ENCODE measurements around the gene TTC7B.
"Not testable (repeated sequence)": the region's sequence is repeated elsewhere in the genome, so short reads cannot be mapped to it uniquely, and the experiment has no call there.

Gene TTC7B, protein sequence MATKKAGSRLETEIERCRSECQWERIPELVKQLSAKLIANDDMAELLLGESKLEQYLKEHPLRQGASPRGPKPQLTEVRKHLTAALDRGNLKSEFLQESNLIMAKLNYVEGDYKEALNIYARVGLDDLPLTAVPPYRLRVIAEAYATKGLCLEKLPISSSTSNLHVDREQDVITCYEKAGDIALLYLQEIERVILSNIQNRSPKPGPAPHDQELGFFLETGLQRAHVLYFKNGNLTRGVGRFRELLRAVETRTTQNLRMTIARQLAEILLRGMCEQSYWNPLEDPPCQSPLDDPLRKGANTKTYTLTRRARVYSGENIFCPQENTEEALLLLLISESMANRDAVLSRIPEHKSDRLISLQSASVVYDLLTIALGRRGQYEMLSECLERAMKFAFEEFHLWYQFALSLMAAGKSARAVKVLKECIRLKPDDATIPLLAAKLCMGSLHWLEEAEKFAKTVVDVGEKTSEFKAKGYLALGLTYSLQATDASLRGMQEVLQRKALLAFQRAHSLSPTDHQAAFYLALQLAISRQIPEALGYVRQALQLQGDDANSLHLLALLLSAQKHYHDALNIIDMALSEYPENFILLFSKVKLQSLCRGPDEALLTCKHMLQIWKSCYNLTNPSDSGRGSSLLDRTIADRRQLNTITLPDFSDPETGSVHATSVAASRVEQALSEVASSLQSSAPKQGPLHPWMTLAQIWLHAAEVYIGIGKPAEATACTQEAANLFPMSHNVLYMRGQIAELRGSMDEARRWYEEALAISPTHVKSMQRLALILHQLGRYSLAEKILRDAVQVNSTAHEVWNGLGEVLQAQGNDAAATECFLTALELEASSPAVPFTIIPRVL

DNA sequence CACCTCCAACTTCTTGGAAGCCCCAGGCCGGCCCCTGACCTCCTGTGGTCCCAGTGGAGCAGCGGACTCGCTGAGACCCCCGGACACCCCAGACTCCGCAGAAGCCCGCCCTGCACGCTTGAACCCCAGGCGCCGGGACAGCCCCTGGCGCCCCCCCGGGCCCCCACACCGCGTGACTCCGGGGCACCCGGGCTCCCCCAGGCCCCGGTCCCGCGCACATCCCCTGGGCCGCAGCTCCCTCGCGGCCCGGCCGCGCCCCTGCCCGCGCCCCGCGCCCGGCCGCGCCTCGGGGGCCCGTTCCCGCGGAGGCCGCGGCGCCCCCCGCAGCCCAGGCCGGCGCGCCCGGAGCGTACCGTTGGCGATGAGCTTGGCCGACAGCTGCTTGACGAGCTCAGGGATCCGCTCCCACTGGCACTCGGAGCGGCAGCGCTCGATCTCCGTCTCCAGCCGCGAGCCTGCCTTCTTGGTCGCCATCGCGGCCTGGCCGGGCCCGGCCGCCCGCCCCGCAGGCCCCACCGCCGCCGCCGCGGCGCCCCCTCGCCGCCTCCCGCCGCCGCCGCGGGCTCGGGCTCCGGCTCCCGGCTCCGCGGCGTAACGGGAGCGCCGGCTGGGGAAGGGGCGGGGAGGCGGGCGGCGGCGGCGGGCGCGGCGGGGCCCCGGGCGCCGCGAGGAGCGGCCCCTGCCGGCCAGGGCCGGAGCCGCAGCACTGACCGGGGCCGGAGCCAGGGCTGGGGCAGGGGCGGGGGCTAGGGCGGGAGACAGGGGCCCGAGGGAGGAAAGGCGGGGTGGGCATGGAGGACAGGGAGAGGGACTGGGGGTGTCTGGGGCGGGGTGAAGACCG, at the start of gene TTC7B:
TTC7B (minus strand) TSS at position 609 of the 841 bp plus-strand sequence; CDS start at position 474, 135 bp downstream.
- peak in 3 of 14 donors; percentile 39 to 57 (median 42) for DNase-seq

DNA sequence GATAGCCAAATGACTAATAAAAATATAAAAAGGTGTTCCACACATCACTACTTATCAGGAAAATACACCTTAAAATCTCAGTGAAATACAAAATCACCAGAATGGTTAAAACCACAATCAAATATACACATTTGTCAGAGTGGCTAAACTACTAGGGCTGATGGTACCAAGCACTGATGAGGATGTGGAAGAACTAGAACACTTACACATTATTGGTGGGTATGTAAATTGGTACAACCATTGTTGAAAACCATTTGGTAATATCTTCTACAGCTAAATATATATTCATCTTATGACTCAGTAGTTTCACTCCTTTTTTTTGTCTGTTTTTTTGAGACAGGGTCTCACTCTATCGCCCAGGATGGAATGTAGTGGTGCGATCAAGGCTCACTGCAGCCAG, 48.5 kb upstream of the TTC7B start:
- no peak for DNase-seq

DNA sequence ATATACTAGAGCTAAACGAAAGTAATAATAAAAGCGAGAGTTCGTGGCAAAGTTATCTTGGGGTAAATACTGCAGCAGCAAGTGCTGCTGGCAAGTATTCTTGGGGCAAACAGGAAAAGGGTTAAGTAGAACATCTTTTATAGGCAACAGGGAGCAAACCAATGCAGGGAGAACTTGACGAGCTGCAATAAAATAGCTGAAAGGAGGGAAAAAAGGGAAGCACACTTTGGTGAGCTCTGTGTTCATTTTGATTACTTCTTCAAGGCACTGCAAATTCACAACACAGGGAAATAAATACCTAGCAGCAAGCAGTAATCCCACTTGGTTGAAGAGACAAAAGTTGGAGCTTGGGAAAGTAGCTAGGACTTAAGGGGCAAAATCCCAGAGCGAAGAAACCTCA, 42.3 kb upstream of the TTC7B start:
- DNase-seq: no peak

DNA sequence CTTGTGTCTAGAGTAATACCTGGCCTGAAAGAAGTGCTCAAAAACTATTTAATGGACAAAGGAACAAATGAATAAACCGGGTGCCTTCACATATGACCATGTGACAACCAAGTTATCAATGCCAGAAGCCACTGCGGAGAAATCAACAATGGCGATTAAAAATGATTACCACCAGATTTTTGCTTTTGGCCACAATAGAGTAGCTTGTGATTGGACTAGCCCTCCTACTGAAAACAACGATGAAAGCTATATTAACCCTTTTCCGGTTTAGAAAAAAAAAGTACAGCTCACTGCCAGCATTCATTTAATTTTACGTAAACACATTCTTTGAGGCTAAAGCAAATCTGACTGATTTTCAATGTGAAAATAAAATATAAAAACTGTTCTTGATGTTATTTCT, 41.6 kb upstream of the TTC7B start:
- DNase-seq: no peak

DNA sequence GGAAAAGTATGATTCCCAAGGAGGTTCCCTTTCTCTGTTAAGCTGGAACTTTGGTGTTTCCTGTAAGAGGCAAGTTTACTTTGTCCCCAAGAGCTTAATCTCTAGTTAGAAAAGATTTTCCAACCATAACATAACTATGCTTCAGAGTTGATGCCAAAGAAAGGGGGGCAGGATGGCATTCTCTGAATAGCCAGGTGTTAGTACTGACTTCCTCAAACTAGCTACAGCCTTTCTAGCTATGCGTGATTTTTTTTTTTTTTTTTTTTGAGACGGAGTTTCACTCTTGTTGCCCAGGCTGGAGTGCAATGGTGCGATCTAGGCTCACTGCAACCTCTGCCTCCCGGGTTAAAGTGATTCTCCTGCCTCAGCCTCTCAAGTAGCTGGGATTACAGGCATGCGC, 39.9 kb upstream of the TTC7B start:
- not testable (repeated sequence) for DNase-seq

DNA sequence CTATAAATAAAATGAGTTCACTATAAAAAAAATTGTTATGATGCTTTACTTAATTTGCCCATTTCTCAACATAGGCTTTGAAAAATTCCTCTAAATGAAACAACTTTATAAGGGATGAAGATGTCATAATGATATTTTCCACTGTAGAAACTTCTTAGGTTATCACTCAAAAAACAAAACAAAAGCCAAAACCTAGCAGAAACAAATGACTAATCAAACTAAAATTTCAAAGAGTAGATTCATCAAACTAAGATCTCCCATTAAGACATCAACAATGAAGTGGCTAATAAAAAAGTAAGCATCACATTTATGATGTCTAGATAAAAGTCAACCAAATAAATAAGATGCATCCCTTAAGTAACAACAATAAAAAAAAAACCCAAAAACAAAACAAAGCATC, 36.9 kb upstream of the TTC7B start:
- no peak for DNase-seq

DNA sequence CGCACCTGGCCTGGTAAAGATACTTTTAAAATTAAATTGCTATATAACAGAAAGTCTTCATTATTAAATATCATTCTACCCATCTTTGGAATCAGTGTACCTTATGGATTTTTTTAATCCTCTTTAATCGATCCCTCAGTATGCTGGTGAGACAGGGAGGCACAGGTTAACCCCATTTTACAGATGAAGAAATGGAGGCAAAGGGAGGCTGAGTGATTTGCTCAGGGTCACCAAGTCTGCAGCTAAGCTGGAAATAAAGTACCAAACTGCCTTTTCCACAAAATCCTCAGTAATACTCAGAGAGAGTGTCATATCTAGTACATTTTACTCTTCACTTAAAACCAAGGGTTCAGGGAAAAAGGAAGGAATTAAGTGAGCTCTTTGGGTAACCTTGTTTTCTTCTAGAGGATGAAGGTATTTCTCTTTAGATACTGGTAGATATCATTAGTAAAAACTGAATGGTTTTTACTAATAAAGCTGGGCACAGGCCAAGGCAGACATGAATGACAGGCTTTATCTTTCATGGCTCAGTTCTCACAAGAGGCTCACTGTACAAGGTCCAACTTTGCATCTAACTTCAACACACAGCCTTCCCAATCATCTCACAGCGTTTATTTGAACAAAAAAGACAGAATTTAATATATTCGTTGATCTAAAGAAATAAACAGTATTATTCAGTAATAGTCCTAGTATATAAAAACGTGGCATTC, 35.3 kb upstream of the TTC7B start:
- DNase-seq: no peak

DNA sequence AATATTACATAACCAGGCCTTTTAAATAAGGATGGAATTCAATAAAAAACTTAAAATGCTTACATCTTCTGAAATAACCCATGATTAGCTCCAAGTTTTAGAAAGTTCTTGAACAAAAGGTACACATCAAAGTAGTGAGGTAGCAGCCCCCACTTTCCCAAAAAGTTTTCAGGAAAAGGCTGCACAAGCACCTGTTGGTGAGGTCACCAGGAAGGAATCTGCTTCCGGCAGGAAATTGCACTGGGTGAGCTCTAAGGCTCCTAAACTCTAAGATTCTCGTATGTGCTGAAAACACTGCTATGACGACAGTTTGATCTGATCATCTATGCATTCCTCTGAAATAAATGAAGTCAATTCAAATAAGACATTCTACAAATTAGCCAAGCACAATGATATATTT, 34.3 kb upstream of the TTC7B start:
- no peak for DNase-seq

DNA sequence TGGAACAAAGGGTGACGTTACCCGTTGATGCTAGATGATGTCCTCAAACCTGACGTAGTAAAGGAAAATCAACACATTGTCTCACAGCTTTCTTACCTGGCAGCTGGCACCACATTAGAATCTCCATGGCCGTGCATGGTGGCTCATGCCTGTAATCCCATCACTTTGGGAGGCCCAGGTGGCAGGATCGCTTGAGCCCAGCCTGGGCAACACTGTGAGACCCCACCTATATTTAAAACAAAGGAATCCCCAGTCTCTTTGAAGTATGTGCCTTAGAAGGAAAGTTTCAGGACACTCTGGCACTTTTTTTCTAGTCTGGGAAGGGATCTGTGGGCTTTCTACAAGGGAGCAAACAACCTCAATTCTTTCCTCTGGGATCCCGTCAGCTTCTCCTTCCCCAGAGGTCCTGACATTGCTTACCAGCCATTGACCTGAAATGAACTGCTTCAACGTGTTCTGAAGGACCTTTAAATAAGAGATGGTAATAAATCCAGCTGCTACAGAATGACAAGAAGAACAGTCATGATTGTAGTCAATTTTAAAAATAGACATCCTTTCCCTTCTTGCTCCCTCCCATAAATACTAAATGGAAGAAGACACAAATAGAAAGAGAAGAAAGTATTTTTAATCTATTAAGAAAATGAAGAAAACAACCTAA, 33.7 kb upstream of the TTC7B start:
- no peak for DNase-seq

DNA sequence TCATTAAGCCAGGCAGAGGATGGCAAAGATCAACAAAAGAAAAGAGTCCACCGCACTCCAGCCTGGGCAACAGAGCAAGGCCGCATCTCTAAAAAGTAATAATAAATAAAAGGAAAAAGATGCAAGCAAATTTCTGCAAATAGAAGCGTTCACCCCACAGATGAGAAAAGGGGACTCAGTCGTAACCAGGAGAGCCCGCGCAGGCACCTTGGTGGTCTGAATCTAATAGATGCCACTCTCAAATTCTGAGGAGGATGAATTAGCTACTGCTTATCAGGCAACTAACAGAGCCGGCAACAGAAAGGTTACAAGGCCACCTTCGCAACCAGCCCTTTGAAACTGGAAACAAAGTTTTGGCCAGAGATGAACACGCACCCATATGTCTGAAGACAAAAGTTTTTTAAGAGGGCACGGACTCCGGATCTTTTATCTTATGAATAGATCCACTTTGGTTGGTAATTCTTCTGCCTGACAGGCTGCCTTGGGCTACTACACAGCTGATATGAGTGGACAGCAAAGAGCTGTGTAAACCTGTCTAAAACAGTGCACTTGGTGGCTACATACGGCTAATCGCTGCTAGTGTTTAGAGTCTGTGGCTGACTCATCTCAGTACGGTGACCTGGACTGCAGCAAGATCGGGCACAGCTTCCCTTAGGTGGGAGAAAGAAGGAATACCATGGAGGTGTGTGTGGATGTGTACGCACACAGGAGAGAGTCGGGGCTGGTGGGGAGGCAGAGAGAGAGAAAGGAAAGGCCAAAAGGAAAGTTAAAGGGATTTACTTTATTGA, 32.9 kb upstream of the TTC7B start:
- no peak for DNase-seq

DNA sequence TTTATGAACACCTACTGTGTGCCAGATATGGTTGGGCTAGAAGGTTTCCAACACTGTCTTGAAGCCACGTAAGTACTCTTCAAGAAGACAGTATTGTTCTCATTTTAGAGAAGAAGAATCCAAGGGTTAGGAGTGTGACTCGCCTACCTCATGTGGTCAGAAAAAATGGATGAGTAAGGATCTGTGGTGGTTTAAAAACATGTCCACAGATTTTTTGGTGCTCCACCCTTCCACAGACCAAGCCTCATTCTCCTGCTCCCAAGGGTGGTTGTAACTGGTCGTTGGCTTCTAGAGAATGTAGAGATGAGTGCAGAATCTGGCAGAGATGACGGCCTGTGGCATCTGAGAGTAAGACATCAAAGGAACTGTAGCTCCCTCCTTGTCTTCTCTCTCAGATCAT, 30.3 kb upstream of the TTC7B start:
- no peak for DNase-seq

DNA sequence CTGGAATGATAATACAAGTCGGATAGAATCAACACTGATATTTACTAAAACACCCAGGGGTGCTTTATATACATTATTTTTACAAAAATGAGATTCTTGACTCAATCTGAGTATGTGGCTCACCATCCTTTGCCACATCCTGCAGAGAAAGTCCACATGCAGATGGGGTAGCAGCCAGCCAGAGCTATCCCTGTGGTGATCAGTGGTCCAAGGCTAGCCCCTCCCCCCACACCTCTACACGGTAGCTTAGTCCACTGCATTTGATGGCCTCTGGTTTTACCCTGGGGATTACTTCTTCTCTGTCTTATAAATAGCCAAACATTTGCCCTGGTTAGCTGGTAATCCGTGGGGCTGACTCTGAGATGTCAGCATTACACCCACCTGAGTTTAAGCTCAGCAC, 28.1 kb upstream of the TTC7B start:
- no peak for DNase-seq

DNA sequence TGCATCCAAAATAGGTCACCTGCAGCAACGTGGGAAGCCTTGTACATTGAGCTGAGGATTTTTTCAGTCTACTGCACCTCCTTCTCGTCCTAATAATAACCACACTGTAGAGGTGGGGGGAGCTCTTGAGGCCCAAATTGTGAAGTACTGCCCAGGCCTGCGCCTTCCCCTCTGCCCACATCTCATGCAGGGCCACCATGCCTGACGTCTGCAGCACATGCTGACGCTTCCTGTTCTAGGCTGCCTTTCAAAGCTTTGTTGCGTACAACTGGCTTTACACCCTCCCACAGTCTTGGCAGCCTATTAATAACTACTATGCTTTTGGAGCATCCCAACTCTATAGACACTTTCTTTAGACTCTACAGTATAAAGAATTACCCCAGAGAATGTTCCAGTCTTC, 26.5 kb upstream of the TTC7B start:
- DNase-seq: no peak

DNA sequence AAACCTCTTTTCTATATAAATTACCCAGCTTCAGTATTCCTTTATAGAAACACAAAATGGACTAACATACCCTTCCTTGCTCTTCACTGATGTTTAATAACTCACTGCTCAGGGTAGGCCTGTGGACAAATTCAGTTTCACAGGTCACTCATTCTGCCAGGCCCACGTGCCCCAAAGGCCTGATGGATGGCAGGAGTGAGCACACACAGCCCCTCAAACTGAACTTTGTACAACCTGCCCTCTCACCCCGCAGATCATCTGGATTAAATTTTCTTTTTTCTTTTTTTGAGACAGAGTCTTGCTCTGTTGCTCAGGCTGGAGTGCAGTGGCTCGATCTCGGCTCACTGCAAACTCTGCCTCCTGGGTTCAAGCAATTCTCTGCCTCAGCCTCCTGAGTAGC, 24.4 kb upstream of the TTC7B start:
- DNase-seq: not testable (repeated sequence)

DNA sequence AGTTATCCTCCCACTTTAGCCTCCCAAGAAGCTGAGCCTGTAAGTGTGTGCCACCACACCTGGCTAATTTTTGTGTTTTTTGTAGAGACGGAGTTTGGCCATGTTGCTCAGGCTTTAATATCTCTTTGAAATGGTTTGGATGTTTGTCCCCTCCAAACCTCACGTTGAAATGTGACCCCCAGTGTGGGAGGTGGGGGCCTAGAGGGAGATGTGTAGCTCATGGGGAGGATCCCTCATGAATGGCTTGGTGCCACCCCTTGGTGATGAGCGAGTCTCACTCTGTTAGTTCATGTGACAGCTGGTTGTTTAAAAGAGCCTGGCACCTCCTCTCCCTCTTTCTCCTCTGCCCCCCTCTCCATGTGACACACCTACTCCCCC, 23.6 kb upstream of the TTC7B start:
- no peak for DNase-seq

DNA sequence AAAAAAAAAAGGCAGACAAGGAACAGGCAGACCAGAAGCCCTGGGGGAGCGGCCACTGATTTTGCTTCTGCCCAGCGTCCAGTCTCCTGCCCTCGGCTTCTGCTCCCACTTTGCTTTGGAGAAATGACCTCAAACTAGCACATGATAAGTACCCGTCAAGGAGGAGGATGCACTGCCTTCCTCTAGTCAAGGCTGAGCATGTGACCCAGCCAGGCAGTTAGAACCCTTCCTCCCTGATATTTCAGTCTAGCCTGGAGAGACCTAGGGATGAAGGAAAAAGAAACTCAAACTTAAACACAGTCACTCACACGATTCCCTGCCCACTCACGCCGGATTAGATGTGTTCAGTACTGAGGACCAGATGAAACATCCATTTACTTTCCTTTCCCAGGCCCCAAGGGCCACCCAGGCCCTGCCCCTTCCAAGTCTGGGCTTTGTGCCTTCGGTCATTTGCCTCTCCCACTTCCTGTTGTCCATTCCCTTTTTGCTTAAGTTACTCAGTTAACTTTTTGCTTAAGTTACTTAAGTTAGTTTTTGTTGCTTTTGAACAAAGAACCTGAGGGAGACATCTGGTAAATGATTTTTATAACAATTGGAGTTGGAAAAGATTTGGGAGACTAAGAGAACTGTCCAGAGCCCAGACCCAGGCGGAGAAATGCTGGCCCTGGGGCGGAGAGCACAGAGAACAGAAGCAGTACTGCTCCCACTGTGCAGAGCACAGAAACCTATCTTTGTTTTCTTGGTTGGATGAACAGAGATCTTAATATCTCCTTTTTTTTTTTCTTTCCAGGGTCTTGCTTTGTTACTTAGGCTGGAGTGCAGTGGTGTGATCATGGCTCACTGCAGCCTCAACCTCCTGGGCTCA, 23.0 kb upstream of the TTC7B start:
- peak in 1 of 14 donors; percentile 38 for DNase-seq

DNA sequence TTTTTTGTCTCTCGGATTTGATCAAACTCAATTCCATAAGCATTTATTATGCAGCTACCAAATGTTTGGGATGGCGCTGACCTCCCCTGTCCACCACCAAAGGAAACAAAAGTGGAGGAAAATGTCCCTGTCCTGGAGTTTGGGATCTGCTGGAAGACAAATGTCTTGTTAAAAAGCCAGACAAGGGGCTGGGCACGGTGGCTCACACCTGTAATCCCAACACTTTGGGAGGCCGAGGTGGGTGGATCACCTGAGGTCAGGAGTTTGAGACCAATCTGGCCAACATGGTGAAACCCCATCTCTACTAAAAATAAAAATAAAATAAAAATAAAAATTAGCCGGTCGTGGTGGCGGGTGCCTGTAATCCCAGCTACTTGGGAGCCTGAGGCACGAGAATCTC, 22.3 kb upstream of the TTC7B start:
- DNase-seq: not testable (repeated sequence)

DNA sequence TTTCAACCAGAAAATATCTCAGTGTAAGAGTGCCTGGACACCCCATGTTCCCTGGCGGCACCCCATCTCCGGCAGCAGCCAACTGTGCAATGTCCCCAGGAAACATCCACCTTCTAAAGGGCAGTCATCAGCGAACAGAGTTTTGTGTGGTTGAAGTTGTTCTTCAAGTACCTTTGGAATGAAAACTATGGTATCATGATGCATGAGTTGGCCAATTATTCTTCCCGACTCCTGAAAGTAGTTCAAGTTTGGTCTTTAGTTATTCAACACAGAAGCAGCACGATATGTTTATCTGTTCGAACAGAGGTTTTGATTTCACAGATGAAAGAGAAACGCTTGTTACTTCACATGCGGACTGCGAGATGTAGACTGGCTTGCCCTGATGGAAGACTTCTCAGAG, 21.1 kb upstream of the TTC7B start:
- DNase-seq: no peak

DNA sequence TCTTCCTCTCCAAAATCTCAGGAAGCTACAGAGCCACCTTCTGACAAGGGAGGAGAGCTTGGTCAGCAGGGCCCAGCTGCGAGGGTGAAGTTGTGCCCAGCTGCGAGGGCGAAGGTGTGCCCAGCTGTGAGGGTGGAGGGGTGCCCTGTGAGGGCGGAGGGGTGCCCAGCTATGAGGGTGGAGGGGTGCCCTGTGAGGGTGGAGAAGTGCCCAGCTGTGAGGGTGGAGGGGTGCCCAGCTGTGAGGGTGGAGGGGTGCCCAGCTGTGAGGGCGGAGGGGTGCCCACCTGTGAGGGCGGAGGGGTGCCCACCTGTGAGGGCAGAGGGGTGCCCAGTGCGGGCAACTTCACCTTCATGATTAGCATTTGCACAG, 20.4 kb upstream of the TTC7B start:
- no peak for DNase-seq

DNA sequence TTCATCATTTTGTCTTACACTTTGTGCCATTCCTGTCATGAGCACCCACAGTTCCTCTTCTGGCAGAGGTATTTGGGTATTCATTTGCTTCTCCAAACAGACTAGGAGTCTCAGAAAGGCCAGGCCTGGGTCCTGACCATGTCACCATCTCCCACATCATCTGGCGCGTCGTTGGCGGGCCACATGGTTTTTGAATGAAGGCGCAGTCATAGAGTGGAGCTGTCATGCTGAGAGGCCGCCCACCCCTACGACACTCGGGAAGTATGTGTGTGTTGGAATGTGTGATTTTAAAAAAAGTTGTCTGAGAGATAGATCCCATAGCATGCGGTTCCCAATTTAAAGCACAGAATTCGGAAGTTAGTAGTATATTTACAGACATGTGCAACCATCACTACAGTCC, 15.6 kb upstream of the TTC7B start:
- DNase-seq: no peak

Data from C1 segment of cervical spinal cord (tissue), 14 donors.